GM18520 (cell line): ENCODE measurements around the gene PLK5.

Source experiments
- ATAC-seq: cut with Tn5 transposase; IDR thresholded peaks from one replicate; pipeline ENCODE4 v1.9.1; 2021; ENCODE audit not compliant: unreplicated experiment

The PLK5 gene

GRCh38 chr19:1554968-1555367 is 31.1 kb downstream of the PLK5 start:
- ATAC-seq: no peak

- no peak for ATAC-seq
Measured at GRCh38 chr19:1555487-1556389, 31.9 kb downstream of the PLK5 start.

GRCh38 chr19:1556390-1557070 is 32.7 kb downstream of the PLK5 start:
- ATAC-seq: no peak

- no peak for ATAC-seq
Measured at GRCh38 chr19:1558552-1558951, 34.7 kb downstream of the PLK5 start.

GRCh38 chr19:1560286-1560882 is 36.5 kb downstream of the PLK5 start:
- ATAC-seq: no peak

- no peak for ATAC-seq
Measured at GRCh38 chr19:1561236-1561842, 37.5 kb downstream of the PLK5 start.

GRCh38 chr19:1563251-1563650 is 39.4 kb downstream of the PLK5 start:
- ATAC-seq: no peak

- ATAC-seq: no peak
Measured at GRCh38 chr19:1566392-1567115, 42.7 kb downstream of the PLK5 start.

- ATAC-seq: no peak
Measured at GRCh38 chr19:1567116-1567847, 43.4 kb downstream of the PLK5 start.

GRCh38 chr19:1567848-1568227 is 44.0 kb downstream of the PLK5 start:
- no peak for ATAC-seq

GRCh38 chr19:1568320-1569019 is 44.6 kb downstream of the PLK5 start, which contains the start of gene MEX3D:
MEX3D (minus strand) TSS chr19:1568325; CDS start chr19:1568058, 267 bp downstream.
- ATAC-seq: peak; percentile 56

GRCh38 chr19:1569997-1570396 is 46.1 kb downstream of the PLK5 start:
- ATAC-seq: no peak

GRCh38 chr19:1570836-1571235 is 47.0 kb downstream of the PLK5 start:
- ATAC-seq: no peak

- ATAC-seq: no peak
Measured at GRCh38 chr19:1571358-1571757, 47.5 kb downstream of the PLK5 start.

GRCh38 chr19:1572795-1573194 is 48.9 kb downstream of the PLK5 start:
- ATAC-seq: no peak

- no peak for ATAC-seq
Measured at GRCh38 chr19:1574354-1575136, 50.7 kb downstream of the PLK5 start.

- ATAC-seq: no peak
Measured at GRCh38 chr19:1575323-1576241, 51.7 kb downstream of the PLK5 start.
